GM12873 (cell line): Measurements from ENCODE around the gene DHTKD1.
A peak's percentile ranks its signal among the peaks of the same experiment; 100 is the strongest.

Source experiments
- CTCF ChIP-seq: IDR thresholded peaks from 2 replicates; pipeline ENCODE4 v1.5.1; 2012; ENCODE audit warnings: low read depth, mild to moderate bottlenecking, moderate library complexity, low read length, control low read depth; ENCODE audit not compliant: insufficient read depth; ENCODE audit errors: missing control alignments

The DHTKD1 gene

DNA sequence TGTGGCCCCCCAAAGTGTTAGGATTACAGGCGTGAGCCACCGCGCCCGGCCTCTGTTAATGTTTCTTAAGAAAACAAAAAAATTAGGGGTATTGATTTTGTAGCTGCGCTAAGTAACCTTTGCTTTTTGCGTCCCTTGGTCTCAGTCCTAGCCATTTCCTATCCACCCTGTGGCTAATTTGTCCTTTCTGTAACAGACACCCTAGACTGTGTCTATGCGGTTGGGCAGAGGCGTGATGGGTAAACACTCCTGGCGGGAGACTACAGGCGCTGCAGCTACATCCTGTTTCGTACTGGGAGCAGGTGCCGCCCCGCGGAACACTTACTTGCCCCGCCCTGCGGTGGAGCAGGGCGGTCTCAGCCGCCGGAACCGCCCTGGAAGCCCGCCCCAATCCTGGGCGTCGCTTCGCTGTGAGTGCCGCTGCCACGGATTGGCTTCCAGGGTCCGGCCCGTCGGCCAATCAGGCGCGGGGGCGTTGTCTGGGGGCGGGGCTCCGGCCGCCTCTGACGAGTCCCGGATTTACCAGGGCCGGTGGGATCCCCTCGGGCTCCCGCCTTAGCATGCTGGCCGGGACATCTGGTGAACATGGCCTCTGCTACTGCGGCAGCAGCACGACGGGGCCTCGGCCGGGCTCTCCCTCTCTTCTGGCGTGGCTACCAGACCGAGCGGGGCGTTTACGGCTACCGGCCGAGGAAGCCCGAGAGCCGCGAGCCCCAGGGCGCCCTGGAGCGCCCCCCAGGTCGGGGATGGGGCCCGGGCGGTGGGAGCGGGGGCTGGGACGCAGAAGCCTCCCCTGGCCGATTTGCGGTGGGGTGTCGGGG, at the start of gene DHTKD1:
TSS of gene DHTKD1 (plus strand) at position 506 of the 821 bp plus-strand sequence. CDS start at position 586, 80 bp downstream.
- peak; percentile 49 for TF ChIP-seq CTCF

DNA sequence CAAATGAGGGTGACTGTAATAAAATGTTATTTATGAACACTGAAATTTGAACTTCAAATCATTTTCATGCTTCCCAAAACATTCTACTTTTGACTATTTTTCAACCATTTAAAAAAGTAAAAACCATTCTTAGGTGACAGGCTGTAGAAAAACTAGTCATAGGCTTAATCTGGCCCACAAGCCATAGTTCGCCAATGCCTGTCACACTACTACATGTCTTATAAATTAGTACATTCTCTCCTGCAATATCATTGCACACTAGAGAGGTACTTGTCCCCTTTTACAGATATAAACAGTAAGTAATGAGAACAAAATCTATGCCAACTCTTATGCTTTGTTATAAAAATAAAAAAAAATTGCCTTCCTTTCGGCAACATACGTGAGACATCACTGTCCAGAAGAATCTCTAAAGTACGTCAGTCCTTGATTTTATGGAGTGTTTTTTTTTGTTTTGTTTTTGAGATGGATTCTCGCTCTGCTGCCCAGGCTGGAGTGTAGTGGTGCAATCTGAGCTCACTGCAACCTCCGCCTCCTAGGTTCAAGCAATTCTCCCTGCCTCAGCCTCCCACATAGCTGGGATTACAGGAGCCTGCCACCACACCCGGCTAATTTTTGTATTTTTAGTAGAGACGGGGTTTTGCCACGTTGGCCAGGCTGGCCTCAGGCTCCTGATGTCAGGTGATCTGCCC, 49.3 kb upstream of the DHTKD1 start:
- no peak for TF ChIP-seq CTCF

DNA sequence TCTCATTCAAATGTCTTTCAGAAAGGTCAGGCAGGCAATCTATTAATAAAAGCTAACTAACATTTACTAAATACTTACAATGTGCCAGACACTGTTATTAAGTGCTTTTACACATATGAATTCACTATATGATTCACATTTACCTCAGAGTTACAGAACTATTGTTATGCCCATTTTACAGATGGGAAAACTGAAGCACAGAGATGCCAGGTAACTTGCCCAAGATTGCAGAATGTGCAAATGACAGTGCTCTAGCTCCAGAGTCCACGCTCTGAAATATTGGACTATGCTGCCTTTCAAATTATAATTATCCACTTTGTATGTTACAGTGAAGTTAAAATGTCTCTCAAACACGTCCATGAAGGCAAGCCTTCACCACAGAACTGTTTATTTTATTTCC, 48.2 kb upstream of the DHTKD1 start:
- TF ChIP-seq CTCF: no peak

DNA sequence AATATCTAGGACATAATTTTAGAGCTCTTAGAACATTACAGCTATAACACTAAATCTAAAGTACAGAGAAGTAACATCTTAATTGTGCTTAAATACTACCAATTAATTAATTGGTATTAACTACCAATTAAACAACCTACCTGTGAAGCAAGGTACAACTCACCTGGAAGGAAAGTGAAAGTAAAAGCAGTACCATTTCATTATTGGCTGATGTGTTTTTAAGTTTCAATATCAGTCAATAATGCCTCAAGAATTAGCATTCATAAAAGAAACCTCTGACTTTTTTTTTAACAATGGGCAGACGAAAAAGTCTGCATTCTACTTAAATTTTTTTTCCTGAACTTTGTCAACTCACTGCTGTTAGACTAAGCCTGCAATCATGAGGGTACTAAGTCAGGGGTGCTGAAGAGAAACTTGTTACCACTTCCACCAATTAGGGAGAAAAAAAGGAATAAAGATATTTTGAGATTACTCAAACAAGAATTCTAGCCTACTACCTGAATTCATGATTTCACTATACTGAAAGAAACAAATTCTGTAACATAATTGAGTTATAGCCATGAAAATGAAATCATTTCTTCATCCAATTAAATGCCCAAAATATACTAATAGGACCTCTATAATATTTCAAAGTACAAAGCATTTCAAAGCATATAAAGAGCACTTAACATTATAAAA, 46.0 kb upstream of the DHTKD1 start:
- no peak for TF ChIP-seq CTCF

GRCh38 chr10:12025591-12025990, 43.2 kb upstream of the DHTKD1 start:
- TF ChIP-seq CTCF: no peak

DNA sequence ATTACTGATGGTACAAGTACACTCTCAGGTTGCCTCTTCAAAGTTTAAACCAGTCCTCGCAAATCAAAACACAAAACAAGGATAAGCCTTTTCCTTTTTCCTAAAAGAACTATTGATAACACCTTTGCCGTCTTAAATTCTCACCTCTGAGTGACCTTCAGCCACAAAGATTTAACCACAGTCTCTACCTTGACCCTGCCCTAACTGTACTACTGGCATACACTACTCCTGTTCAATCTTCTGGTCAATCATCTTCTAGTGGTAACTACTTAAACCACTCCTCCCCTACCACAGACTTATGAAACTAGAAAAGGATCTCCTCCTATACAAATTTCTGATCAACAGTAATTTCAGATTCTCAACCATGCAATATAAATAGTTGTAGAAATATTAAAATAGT, 41.2 kb upstream of the DHTKD1 start:
- TF ChIP-seq CTCF: no peak

- TF ChIP-seq CTCF: no peak
These were observed 37.4 kb upstream of the DHTKD1 start for GRCh38 chr10:12031404-12031803.
